GM21576 (cell line): ENCODE data around the gene NEK8.
"Not testable (repeated sequence)": the region's sequence is repeated elsewhere in the genome, so short reads cannot be mapped to it uniquely, and the experiment has no call there.

Experiments
- ATAC-seq: cut with Tn5 transposase; IDR thresholded peaks from one replicate; pipeline ENCODE4 v1.9.1; 2021; ENCODE audit warnings: mild to moderate bottlenecking, moderate library complexity; ENCODE audit not compliant: unreplicated experiment

The NEK8 gene

DNA sequence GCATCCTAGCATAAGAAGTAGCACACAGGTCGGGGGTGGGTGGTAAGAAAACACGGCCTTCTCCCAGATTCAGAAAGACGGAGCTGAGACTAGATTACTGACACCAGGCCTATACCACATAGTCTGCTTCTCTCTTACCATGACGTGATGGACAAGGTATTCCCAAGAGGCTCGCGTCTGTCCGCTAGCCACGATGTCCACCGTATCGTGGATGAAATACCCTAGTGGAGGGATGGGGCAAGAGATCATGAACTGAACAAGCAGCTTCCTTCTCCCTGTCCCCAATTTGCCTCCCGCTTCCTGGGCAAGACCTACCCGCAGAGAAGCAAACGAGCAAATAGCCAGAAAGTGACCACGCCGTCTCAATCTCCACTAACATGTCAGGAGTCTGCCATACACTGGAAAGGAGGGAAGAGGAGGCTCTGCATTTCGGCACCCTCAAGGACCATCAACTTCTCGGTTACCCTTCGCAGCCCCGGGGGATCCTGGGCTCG, 3.4 kb upstream of the NEK8 start:
- ATAC-seq = no peak

GRCh38 chr17:28725660-28726225, 2.8 kb upstream of the NEK8 start:
- ATAC-seq = peak; percentile 4

DNA sequence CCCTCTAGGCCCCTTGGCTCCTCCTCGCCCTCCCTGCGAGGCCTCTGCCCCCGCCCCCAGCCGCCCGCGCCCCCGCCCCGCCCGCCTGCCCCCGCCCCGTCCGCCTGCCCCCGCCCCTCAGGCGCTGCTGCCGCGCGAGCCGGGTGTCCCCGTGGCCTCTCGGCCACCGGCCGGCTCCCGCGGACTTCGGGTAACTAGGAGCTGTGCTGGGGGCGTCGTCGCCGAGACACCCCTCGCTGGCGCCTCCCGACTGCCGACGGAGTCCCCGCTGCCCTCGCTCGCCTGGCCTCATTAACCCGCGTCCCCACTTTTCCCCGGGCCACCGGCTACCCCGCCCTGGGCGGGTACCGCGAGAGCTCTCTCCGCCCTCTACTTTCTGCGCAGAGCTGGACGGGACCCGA, 2.4 kb upstream of the NEK8 start, which contains the start of gene TLCD1:
Gene TLCD1, minus strand, starts transcription at position 8 of the 401 bp plus-strand sequence. CDS start 136 bp downstream, outside the sequence.
- peak; percentile 15 for ATAC-seq

DNA sequence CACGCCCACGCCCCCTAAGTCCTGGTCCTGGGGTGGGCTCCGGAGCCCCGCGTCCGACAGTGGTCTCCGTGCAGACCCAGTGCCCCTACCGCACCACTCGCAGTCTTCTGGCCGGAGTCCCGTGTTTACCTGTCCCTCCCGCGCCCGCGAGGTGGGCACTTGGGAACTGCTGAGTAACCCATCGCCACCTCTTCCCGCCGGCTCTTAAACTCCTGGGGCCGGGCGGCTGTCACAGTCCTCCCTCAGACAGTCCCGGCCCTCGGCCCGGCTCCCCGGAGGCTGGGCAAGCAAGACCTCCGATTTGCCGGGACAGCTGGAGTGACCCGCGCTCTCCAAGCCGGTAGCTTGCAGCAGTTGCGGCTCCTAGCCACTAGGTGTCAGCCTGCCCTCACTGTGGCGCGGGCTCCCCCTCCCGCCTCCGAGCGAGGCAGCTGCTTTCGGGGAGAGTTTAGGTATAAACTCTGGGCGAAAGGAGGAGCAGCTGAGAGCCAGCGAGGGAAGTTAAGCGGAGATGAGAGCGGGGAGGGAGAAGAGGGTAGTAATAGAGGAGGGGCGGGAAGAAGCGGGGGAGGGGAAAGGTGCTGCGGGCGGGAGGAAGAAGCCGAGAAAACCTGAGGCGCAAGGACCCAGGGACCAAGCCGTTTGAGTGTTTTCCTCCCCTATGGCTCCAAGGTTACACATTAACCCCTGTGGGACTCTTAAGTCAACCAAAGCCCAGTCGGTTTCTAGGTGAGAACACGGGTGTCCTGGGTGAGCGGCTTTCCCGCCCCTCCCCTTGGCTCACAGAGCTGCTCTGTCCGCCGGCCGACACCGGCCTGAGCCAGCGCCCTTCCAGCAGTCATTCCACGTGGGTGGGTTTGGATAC, 1.7 kb upstream of the NEK8 start:
- peak; percentile 33 for ATAC-seq

DNA sequence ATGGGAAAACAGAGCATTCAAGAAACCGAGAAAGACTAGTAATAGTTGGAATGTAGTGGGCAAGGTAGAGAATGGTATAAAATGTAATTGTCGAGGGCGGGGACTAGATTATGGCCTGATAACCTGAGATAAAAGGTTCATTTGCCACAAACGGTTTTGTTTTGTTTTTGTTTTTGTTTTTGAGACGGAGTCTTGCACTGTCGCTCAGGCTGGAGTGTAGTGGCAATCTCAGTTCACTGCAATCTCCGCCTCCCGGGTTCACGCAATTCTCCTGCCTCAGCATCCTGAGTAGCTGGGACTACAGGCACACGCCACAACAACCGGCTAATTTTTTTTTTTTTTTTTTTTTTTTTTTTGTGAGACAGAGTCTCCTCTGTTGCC, 1.4 kb downstream of the NEK8 start:
- no peak for ATAC-seq

GRCh38 chr17:28733346-28733745, 4.8 kb downstream of the NEK8 start:
- ATAC-seq = no peak

DNA sequence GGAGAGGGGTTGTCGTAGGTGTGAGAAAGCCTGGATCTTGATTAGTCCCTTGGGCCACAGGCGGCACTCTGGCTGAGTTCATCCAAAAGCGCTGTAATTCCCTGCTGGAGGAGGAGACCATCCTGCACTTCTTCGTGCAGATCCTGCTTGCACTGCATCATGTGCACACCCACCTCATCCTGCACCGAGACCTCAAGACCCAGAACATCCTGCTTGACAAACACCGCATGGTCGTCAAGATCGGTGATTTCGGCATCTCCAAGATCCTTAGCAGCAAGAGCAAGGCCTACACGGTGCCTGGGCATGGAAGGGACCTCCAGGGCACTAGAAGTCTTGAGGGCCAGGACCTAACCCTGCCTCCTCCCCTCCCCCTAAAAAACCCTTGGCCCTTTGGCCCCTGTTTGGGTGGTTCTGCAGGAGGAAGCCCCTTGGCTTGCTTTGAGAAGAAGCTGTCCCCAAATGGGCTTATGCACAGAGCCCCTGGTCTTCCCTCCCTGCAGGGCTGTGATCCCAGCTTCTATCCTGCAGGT, 6.2 kb downstream of the NEK8 start:
- no peak for ATAC-seq

DNA sequence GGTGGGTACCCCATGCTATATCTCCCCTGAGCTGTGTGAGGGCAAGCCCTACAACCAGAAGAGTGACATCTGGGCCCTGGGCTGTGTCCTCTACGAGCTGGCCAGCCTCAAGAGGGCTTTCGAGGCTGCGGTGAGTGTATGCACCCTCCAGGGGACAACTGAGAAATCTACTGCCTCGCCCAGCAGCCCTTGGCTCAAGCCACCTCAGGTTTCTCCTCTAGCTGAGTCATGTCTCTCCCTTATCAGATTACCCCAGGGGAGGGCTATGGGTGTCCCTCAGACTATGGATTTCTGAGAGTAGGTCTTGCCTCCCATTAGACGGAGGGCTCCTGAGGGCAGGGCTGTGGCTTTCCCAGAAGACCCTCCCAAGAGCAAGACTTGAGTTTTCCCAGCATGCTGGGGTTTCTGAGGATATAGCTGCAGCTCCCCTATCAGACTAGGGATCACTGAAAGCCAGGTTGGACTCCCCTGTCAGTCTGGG, 6.7 kb downstream of the NEK8 start:
- no peak for ATAC-seq

- not testable (repeated sequence) for ATAC-seq
Measured at GRCh38 chr17:28735913-28736769, 7.6 kb downstream of the NEK8 start.

DNA sequence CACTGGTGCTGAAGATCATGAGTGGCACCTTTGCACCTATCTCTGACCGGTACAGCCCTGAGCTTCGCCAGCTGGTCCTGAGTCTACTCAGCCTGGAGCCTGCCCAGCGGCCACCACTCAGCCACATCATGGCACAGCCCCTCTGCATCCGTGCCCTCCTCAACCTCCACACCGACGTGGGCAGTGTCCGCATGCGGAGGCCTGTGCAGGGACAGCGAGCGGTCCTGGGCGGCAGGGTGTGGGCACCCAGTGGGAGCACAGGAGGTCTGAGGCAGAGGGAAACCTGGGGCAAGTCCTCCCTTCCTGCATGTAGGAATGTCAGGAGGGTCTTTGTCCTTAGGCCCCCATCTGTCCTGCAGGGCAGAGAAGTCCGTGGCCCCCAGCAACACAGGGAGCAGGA, 8.7 kb downstream of the NEK8 start:
- ATAC-seq = no peak

GRCh38 chr17:28737770-28738679, 9.4 kb downstream of the NEK8 start:
- peak; percentile 59 for ATAC-seq

- ATAC-seq = no peak
Measured at GRCh38 chr17:28738680-28739384, 10.2 kb downstream of the NEK8 start.

DNA sequence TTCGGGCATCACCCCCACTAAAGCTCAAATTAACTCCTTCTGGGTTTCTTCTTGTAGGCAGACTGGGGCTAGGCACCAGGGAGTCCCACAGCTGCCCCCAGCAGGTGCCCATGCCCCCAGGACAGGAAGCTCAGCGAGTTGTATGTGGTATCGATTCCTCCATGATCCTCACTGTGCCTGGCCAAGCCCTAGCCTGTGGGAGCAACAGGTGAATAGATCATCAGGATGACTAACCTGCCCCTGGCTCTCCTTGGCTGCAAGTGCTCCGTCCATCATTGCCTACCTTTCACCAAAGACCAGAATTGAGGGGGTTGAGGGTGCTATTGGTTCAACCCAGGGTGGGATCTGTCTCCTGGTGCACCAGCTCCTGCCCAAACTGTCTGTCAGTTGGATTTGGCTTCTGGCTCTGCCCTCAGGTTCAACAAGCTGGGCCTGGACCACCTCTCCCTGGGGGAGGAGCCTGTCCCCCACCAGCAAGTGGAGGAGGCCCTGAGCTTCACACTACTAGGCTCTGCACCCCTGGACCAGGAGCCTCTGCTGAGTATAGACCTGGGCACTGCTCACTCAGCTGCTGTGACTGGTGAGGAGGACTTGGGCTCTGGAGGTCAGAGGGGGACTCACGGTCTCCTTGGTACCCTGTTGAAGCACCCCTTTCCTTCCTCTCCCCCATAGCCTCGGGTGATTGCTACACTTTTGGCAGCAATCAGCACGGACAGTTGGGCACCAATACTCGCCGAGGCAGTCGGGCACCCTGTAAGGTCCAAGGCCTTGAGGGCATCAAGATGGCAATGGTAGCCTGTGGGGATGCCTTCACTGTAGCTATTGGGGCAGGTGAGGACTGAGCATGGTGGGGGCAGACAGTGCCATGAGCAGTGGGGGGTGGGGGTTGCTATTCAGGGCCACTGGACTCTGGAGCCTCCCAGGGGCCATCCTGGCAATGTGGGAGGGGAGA, 12.1 kb downstream of the NEK8 start:
- no peak for ATAC-seq

DNA sequence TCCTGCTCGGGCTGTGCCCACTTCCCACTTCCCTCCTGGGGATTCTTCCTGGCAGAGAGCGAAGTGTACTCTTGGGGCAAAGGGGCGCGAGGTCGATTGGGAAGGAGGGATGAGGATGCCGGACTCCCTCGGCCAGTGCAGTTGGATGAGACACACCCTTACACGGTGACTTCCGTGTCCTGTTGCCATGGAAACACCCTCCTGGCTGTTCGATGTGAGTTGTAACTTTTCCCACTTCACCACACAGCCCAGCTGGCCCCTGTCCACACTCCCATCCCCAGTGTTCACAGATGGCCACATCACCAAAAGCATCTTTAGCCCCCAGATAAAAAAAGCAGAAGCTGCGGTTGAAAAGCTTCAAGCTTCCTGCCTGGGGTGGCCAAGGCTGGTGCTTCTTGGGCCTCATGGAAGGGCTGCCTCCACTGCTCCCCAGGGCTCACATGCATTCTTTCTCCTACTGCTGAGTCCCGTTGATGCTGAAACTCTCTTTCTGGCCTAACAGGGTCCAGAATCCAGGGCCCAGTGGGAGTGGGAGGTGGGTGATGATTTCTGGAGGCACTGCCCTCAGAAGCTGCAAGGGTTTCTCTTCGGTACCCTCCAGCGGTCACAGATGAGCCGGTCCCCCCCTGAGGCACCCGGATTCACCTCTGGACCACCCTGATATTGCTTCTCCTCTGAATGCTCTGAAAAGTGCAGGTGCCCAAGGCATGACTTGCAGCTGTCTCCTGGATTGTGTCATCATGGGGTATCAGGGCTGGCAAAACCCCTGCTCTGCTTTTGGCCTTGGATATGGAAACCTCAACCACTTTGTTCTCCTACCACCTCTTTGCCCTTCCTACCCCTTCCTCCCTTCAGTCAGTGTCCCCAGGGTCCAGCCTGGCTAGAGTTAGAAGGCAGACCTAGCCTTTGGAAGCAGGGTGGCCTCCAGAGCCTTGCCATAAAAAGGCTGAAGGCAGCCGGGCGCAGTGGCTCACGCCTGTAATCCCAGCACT, 13.1 kb downstream of the NEK8 start:
- no peak for ATAC-seq

- peak; percentile 64 for ATAC-seq
Measured at GRCh38 chr17:28743243-28744103, 14.9 kb downstream of the NEK8 start, which contains the start of gene TRAF4. Gene TRAF4, plus strand, starts transcription at chr17:28744011. Its CDS starts 102 bp downstream, at chr17:28744113.
